HG03521 (cell line): Measurements from ENCODE around the gene RHOF.

Source experiments
- ATAC-seq: cut with Tn5 transposase; IDR thresholded peaks from one replicate; pipeline ENCODE4 v1.9.1; 2021; ENCODE audit warnings: mild to moderate bottlenecking, moderate library complexity; ENCODE audit not compliant: unreplicated experiment

The RHOF gene

DNA sequence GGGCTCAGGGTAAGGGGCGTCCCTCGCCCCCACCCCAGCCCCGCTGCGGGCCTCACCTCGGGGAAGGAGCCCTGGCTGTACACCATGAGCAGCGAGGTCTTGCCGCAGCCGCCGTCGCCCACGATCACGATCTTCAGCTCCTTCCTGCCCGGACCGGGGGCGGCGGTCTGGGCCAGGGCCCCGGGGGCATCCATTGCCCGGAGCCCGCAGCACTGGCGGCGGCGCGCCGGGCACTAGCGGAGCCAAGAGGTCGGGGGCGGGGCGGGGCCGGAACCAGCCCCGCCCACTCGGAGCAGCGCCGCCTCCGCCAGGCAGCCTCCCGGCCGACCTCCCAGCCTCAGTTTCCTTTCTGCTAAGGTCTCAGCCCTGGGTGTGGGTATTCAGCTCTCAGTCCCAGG, at the start of gene RHOF:
RHOF (minus strand) TSS at position 249 of the 398 bp plus-strand sequence; CDS start at position 194, 55 bp downstream.
- peak; percentile 23 for ATAC-seq

- no peak for ATAC-seq
Measured at GRCh38 chr12:121839993-121840761, 46.7 kb upstream of the RHOF start.

DNA sequence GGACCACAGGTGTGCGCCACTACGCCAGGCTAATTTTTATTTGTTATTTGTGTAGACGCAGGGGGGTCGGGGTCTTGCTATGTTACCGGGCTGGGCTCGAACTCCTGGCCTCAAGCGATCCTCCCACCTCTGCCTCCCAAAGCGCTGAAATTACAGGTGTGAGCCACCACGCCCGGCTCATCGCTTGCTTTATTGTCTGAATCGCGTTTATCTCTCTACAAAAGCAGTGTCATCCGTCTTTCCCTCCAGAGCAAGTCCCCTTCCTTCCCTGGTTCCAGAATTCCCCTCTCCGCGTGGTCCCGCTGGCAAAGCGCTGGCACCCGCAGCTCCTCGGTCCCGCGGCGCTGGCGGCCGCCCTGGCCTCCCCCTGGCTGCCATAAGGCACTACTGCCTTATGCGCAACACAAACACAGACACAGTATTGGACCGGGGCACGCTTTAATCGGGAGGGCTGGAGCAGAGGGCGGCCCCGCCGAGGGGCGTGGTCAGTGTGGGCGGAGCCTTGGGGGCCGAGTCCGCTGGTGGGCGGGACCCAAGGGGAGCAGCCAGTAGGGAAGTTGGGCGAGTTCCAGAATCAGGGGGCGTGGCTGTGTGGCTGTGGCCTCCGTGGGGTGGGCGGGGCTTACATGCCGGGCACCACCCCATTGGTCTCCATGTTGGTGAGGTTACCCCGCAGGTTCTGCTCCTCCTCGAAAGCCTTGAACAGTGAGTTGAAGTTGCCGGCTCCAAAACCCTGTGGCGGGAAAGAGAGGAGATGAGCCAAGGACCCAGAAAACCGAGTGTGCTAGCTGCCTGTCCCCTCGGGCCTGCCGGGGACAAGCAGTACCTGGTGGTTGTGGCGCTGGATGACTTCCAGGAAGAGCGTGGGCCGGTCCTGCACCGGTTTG, 45.9 kb upstream of the RHOF start:
- ATAC-seq = peak; percentile 87

- no peak for ATAC-seq
Measured at GRCh38 chr12:121838126-121838525, 44.6 kb upstream of the RHOF start.

GRCh38 chr12:121837680-121838079, 44.2 kb upstream of the RHOF start:
- no peak for ATAC-seq

DNA sequence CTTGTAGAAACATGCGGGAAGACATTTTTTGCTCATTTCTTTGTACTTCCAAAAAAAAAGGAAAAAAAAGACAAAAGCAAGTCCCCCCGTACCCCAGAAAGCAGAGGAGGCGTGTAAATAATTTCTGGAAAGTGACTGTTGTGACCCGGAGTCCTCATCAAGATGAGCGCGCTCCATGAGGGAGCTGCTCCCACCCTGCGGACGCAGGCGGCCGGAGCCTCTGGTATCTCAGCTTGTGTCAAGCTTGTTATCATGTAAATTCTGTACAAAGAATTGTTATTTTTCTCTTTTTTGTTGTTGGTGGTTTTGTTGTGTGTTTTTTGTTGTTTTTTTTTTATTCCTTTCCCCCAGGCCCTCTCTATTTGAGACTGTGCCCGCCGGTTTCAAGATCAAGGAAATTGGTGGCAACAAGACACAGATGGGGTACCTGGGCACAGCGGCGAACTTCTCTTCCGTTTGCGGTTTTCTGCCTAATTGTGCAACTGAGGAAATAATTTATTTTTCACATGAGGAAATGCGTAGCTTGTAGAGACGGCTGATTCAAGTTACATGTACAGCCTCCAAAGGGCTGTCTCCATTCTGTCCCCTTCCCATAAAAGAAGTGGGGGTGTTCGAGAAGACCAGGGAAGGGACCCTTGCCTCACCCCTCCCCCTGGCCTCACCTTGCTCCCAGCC, 38.2 kb upstream of the RHOF start:
- no peak for ATAC-seq

DNA sequence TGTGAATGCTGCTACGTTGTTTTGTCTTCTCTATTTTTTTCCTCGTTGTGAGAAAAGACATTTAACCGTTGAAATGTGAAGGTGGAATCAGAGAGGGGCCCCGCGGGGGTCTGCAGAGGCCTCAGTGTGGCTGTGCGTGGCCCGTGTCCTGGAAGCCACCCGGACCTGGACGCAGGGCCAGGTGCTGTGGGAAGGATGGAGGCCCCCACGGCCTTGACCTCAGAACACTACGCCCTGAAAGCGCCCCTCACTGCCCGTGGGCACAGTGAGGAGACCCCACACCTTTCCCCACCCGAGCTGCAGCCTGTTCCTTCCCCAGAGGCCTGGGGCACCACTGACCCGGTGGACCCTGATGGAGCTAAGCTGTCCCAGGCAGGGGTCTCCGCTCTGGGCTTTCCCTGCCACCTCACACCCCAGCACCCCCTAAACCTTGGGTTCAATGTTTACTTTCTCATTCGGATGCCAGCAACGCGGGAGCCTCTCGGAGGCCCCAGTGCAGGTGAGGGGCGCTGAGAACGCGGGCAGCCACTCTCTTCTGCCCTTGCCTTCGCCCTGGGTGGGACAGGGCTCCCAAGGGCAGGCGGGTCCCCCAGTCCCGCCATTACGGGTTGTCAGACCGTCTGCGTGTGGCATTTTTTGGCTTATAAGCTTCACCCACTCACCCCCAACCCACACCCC, 37.2 kb upstream of the RHOF start:
- ATAC-seq = no peak

GRCh38 chr12:121830134-121830533, 36.6 kb upstream of the RHOF start:
- no peak for ATAC-seq

GRCh38 chr12:121829250-121829918, 35.9 kb upstream of the RHOF start:
- ATAC-seq = no peak

GRCh38 chr12:121828826-121829225, 35.3 kb upstream of the RHOF start:
- no peak for ATAC-seq

DNA sequence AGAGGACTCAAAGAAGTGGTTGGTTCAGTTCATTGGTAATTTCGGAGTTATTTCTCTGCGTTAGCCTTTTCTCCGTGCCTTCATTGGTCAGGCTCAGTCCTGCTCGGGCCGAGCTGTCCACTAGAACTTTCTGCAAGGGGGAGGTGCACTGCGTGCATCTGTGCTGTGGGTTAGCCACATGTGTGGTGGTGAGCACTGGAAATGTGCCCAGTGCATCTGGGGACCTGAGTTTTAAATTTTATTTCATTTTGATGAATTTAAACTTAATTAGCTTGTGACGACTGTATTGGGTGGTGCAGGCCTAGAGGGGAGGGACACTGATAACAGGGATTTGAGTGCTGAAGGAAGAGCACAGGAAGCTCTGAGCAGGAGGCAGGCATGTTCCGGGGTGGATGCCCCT, 34.8 kb upstream of the RHOF start:
- no peak for ATAC-seq

GRCh38 chr12:121827351-121828099, 34.0 kb upstream of the RHOF start:
- ATAC-seq = no peak

GRCh38 chr12:121826318-121827150, 33.0 kb upstream of the RHOF start:
- no peak for ATAC-seq

DNA sequence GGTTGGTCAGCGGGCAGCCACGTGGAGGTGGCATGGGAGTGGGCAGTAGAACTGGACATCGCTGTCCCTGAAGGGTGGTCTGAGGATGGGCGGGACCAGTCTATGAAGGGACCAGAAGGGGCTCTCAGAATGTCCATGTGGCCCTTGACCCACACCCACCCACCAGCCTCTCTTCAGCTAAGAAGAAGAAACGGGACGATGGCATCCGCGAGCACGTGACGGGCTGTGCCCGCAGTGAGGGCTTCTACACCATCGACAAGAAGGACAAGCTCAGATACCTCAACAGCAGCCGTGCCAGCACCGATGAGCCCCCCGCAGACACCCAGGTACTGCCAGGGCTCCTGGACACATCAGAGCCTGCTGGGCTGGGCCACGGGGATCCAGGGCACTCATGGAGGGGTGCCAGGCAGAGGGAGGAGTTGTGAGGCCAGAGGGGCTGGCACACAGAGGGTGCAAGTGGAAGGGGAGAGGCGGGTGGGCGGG, 31.6 kb upstream of the RHOF start:
- ATAC-seq = no peak

- ATAC-seq = no peak
Measured at GRCh38 chr12:121823727-121824115, 30.2 kb upstream of the RHOF start.

GRCh38 chr12:121823101-121823726, 29.7 kb upstream of the RHOF start:
- ATAC-seq = no peak

GRCh38 chr12:121822393-121823100, 29.1 kb upstream of the RHOF start:
- no peak for ATAC-seq

DNA sequence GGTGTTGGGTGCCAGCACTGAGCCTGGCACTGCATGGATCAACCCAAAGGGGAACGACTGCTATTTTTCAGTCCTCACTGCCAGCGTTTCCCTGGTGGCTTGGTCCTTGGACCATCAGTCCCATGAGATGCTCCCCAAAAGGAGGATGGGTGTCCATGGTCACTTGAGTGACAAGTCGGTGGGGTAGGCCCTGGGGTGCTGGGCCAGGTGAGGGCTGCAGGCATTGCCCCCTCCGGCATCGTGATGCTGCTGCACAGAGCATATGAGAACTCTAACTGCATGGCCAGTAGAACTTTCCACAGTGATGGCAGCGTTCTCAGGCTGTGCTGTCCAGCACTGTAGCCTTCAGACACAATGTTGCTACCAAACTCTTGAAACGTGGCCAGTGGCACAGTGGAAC, 26.6 kb upstream of the RHOF start:
- ATAC-seq = no peak
